Adipocyte (in vitro differentiated cells): Measurements from ENCODE around the gene FERD3L.
"Not testable (repeated sequence)": the region's sequence is repeated elsewhere in the genome, so short reads cannot be mapped to it uniquely, and the experiment has no call there.

Experiments
- DNase-seq: peaks from one replicate; pipeline ENCODE4 v3.0.0-alpha.2; 2015; ENCODE audit warnings: low read depth
- H3K27me3 ChIP-seq: replicated peaks from 2 replicates; pipeline ENCODE4 v1.7.0; 2013; ENCODE audit warnings: mild to moderate bottlenecking, low read length, moderate library complexity; ENCODE audit not compliant: control insufficient read depth, insufficient read depth
- H3K36me3 ChIP-seq: 2 replicates; pipeline ENCODE4 v1.7.0; 2013; ENCODE audit warnings: low read length, mild to moderate bottlenecking, moderate library complexity; ENCODE audit not compliant: control insufficient read depth, insufficient read depth, severe bottlenecking
- H3K4me1 ChIP-seq: 2 replicates; pipeline ENCODE4 v1.7.0; 2013; ENCODE audit warnings: mild to moderate bottlenecking, low read length, moderate library complexity; ENCODE audit not compliant: control insufficient read depth, insufficient read depth
- H3K4me3 ChIP-seq: 2 replicates; pipeline ENCODE4 v1.7.0; 2013; ENCODE audit warnings: mild to moderate bottlenecking, low read length, moderate library complexity
- H3K9ac ChIP-seq: 2 replicates; pipeline ENCODE4 v1.7.0; 2013; ENCODE audit warnings: mild to moderate bottlenecking, low read length, moderate library complexity
- H3K9me3 ChIP-seq: 2 replicates; pipeline ENCODE4 v1.7.0; 2013; ENCODE audit warnings: mild to moderate bottlenecking, low read length, moderate library complexity; ENCODE audit not compliant: control insufficient read depth

The FERD3L gene, protein sequence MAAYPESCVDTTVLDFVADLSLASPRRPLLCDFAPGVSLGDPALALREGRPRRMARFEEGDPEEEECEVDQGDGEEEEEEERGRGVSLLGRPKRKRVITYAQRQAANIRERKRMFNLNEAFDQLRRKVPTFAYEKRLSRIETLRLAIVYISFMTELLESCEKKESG

DNA sequence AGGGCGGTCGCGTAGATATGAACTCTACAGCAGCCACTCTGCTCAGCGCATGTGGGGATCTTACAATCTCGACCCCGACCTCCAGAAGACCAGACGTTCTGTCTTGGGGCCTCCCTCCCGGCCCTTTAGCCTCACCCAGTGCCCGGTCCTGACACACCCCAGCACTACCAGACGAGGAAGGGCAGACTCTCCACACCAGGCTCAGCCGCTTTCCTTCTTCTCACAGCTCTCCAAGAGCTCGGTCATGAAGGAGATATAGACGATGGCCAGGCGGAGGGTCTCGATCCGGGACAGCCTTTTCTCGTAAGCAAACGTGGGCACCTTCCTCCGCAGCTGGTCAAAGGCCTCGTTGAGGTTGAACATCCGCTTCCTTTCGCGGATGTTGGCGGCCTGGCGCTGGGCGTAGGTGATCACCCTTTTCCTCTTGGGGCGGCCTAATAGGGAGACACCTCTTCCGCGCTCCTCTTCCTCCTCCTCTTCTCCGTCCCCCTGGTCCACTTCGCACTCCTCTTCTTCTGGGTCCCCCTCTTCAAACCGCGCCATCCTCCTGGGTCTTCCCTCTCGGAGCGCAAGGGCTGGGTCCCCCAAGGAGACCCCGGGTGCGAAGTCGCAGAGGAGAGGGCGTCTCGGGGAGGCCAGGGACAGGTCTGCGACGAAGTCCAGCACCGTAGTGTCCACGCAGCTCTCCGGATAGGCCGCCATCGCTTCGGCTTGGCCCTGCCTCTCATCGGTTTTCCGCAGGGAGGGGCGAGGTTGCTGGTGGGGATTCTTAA, at the start of gene FERD3L:
FERD3L (minus strand) TSS at position 761 of the 773 bp plus-strand sequence; CDS start at position 702, 59 bp downstream.
- peaks cover 30% of the 10 kb centered on the region for H3K27me3 ChIP-seq
- H3K4me3 ChIP-seq: peak within 1 kb of the TSS; percentile 77

DNA sequence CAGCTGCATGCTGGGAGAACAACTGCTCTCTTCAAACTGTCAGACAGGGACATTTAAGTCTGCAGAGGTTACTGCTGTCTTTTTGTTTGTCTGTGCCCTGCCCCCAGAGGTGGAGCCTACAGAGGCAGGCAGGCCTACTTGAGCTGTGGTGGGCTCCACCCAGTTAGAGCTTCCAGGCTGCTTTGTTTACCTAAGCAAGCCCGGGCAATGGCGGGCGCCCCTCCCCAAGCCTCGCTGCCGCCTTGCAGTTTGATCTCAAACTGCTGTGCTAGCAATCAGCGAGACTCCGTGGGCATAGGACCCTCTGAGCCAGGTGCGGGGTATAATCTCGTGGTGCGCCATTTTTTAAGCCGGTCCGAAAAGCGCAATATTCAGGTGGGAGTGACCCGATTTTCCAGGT, 49.2 kb upstream of the FERD3L start:
- DNase-seq, H3K9me3 ChIP-seq, H3K27me3 ChIP-seq, H3K9ac ChIP-seq, H3K4me3 ChIP-seq, H3K4me1 ChIP-seq, H3K36me3 ChIP-seq: not testable (repeated sequence)

More for the DNA sequence above, at the start of gene FERD3L:
- no peak within 1 kb of the TSS for H3K9ac ChIP-seq
- peaks cover 11% of the 10 kb centered on the region for H3K9me3 ChIP-seq
- DNase-seq: no peak
- no peaks in the 10 kb centered on the region for H3K36me3 ChIP-seq
- H3K4me1 ChIP-seq: peaks cover 2% of the 10 kb centered on the region

DNA sequence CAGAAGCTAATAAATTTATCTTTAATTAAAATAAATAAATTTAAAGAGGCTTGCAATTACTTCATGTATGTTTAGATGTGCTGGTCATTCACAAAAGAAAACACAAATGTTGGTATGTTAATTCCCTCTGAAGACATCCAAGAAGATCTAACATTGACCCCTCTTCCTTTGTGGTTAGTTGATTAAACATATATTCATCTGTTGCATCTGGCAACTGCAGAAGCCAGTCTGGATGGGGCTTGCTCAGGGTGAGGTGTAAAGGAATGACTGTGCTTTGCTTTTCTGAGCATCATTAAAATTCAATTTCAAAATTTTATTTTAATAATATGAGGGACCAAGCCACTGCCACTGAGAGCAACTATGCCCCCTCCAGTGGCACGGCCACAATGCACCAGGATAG, 36.4 kb upstream of the FERD3L start:
- no peaks in the 10 kb centered on the region for H3K4me1 ChIP-seq
- H3K4me3 ChIP-seq: no peak overlapping the region
- peaks cover 34% of the 10 kb centered on the region for H3K9me3 ChIP-seq
- H3K27me3 ChIP-seq: no peaks in the 10 kb centered on the region
- no peaks in the 10 kb centered on the region for H3K36me3 ChIP-seq
- DNase-seq: no peak
- no peak overlapping the region for H3K9ac ChIP-seq

DNA sequence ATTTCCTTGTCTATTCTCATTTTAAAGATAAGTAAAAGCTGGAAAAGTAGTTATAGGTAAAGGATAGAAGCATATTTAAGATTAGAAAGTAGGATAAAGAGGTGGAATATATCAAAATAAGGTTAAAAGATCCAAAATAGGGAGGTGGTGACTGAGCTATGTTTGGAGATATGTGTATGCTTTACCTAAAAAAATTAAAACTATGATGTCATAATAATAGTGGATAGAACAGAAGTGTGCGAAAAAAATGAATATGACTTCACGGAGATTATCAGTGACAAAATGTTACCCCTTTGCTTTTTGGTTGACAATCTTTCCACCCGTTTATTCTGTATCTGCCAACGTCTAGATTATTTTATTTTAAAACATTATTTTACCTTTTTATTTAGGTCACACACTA, 33.4 kb upstream of the FERD3L start:
- no peak for DNase-seq
- Histone ChIP-seq H3K4me1 (no peaks in the 10 kb centered on the region), H3K9ac (no peak overlapping the region), H3K36me3 (no peaks in the 10 kb centered on the region), H3K27me3 (no peaks in the 10 kb centered on the region), H3K9me3 (peaks cover 10% of the 10 kb centered on the region), H3K4me3 (no peak overlapping the region)

DNA sequence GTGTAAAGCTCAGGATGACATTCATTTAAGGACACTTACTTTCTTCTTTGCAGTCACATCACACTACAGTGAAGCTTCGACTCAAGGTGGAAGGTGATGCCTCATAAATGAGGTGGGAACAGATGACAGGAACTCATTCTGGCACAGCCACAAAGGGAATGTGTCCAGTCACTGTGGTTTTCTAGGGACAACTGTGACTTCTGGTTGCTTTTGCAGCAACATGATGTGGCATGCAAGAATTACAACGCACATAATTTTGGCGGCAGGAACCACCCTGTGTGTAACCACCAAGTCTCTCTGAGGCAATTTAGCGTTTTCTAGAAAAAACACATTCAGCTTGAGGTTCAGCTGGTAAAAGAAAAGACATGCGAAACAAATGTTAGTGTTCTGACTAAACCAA, 32.0 kb upstream of the FERD3L start:
- H3K9ac ChIP-seq: no peak overlapping the region
- H3K27me3 ChIP-seq: no peaks in the 10 kb centered on the region
- no peaks in the 10 kb centered on the region for H3K36me3 ChIP-seq
- no peak overlapping the region for H3K4me3 ChIP-seq
- H3K4me1 ChIP-seq: no peaks in the 10 kb centered on the region
- H3K9me3 ChIP-seq: no peaks in the 10 kb centered on the region
- DNase-seq: no peak

DNA sequence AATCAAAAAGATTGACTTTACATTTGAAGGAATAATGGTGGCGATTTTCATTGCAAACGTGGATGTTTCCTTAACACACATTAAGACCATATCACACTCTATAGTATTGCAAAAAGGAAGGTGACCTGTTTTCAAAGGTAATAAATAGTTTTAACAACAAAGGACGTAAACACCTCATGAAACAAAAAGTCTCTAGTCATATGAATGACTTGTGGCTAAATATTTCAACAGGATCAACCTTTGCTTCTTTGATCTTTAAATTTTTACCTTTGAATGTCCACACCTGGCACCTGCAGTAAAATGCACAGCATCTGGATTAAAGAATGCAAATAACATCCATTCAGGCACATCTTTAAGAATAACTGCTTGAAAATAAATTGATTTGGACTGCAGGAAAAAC, 30.0 kb upstream of the FERD3L start:
- Histone ChIP-seq H3K9me3 (no peaks in the 10 kb centered on the region), H3K4me1 (no peaks in the 10 kb centered on the region), H3K27me3 (no peaks in the 10 kb centered on the region), H3K9ac (no peak overlapping the region), H3K36me3 (no peaks in the 10 kb centered on the region), H3K4me3 (no peak overlapping the region)
- no peak for DNase-seq

DNA sequence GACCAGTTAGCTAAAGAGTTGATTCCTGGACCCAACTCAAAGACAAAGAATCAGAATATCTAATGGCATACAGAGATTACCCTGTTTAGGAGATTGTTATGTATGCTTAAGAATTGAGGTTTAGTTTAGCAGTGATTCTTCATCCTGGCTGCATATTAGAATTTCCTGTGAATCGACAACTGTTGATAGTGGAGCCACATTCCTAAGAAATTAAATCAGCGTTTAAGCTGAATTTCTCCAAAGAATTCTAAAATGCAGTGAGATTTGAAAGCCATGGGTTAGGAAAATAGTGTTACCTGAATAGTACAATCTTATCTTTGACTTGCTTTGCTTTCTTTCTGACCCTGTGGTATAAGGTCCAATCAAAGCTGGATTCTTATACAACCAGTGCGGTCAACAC, 16.4 kb upstream of the FERD3L start:
- Histone ChIP-seq H3K4me1 (no peaks in the 10 kb centered on the region), H3K9ac (no peak overlapping the region), H3K36me3 (no peaks in the 10 kb centered on the region), H3K27me3 (no peaks in the 10 kb centered on the region), H3K4me3 (no peak overlapping the region), H3K9me3 (no peaks in the 10 kb centered on the region)
- peak; percentile 11 for DNase-seq

DNA sequence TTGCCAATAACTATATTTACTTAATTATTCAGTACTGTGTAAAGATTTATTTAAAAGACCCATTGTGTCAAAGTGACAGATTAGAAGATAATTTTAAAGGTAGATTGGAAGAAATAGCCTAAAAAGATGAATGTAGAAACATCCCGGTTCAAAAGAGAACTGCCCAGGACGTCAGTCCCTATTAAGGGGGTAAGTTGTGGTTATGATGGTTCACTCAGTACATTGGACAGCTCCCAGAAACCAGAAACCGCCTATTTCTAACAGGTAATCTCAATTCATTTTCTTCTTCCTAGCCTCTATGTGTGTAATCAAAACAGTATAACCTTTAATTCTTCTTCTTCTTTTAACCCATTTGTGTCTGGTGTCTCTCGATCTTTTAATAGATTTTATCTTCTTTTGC, 1.5 kb upstream of the FERD3L start:
- peaks cover 11% of the 10 kb centered on the region for H3K9me3 ChIP-seq
- peaks cover 2% of the 10 kb centered on the region for H3K4me1 ChIP-seq
- H3K36me3 ChIP-seq: no peaks in the 10 kb centered on the region
- peaks cover 30% of the 10 kb centered on the region for H3K27me3 ChIP-seq
- H3K9ac ChIP-seq: no peak overlapping the region
- DNase-seq: peak; percentile 32
- no peak overlapping the region for H3K4me3 ChIP-seq

DNA sequence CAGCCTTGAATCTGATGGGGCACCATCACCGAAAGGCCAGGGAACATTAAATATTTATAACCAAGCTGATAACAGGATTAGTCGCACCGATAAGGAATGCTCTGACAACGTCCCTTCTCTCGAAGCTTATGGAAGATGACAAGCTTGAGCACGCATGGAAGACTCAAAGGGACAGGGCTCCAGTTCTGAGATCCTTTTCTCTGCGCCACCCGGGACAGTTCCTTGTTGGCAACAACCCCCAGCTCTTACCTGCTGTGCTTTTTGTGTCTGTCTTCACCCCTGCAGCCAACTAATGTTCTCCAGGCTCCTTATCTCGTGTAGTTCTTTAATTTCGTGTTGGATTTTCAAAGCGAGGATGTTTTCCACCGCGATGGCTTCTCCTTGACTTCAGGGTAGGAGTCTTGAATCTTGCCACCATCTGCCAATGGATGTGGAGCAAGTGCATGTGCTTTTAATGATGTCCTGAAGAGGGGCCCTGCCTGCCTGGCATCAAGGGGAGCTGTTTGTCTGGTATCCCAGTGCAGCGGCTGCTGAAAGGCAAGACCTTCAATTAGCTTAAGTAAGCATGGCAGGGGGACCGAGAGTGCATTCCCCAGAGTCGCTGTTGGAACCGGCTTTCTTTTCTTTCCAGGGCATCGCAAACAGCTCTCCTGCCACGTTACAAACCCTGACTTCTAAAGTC, 354 bp upstream of the FERD3L start:
- peaks cover 2% of the 10 kb centered on the region for H3K4me1 ChIP-seq
- no peak overlapping the region for H3K9ac ChIP-seq
- H3K36me3 ChIP-seq: no peaks in the 10 kb centered on the region
- H3K27me3 ChIP-seq: peaks cover 30% of the 10 kb centered on the region
- peaks cover 11% of the 10 kb centered on the region for H3K9me3 ChIP-seq
- no peak overlapping the region for H3K4me3 ChIP-seq
- no peak for DNase-seq

DNA sequence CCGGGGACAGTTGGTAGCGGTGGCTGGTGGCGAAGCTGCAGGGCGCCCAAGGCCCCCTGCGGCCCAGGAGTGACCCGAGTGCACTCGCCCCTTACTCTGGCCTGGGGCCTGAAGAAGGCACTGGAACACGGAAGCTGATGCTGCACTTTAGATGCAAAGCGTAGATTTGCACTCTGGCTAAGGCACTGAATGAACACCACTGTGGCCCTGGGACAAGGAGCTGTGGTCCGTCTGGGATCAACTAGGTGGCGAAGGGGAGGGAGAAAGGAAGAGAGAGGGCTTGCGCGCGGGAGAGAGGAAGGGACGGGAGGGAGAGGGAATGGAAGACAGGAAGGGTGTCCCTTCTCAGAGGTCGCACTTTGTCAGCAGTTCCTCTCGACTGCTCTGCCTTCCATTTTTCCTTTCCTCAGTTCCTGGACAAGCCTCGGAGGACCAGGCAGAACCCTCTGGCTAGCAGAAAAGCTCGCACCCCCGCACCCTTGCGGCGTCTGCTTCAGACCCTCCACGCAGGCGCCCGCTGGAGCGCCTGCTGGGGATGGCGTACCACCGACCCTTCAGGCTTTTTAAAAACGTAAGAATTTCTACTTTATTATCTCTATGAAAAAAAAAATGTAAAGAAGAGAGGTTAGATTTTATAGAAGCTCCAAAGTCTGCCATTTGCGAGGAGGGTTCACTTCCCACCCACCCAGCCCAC, 1.2 kb downstream of the FERD3L start:
- peaks cover 2% of the 10 kb centered on the region for H3K4me1 ChIP-seq
- peaks cover 30% of the 10 kb centered on the region for H3K27me3 ChIP-seq
- H3K4me3 ChIP-seq: peak overlapping the region; percentile 77
- H3K9ac ChIP-seq: no peak overlapping the region
- no peak for DNase-seq
- peaks cover 11% of the 10 kb centered on the region for H3K9me3 ChIP-seq
- H3K36me3 ChIP-seq: no peaks in the 10 kb centered on the region

DNA sequence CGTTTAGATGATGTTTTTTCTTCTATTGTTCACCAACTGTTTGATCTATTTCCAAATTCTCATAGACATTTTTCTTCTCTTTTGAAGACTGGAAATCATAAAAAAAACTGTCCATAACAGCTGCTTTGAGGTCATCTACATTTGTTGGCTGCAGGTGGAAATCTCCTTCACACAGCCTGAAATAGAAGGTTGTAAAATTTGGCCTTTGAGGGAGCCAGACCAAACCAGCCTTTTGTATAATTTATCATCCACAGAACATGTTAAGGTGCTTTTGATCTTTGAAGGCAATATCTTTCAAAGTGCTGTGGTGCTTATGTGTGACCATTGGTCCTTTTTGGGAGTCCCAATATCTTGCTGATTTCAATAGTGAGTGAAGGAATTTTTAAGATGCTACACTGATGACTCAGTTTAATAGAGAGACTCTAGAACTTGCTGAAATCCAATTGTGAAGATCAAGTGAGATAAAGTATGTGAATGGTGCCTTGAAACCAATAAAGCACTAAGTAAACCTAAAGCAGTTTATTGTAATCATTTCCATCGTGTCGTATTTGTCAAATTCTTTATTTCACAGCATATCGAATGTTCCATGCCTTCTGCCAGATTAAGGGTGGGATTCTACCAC, 5.4 kb downstream of the FERD3L start:
- Histone ChIP-seq H3K9ac (no peak overlapping the region), H3K36me3 (no peaks in the 10 kb centered on the region), H3K4me1 (peaks cover 2% of the 10 kb centered on the region), H3K27me3 (peaks cover 8% of the 10 kb centered on the region), H3K9me3 (peaks cover under 1% of the 10 kb centered on the region), H3K4me3 (no peak overlapping the region)
- no peak for DNase-seq
